GM18868 (cell line): Measurements from ENCODE around the gene CNTN2.

Experiments used
- ATAC-seq: cut with Tn5 transposase; IDR thresholded peaks from one replicate; pipeline ENCODE4 v1.9.1; 2021; ENCODE audit warnings: mild to moderate bottlenecking, moderate library complexity; ENCODE audit not compliant: unreplicated experiment

CNTN2 gene

DNA sequence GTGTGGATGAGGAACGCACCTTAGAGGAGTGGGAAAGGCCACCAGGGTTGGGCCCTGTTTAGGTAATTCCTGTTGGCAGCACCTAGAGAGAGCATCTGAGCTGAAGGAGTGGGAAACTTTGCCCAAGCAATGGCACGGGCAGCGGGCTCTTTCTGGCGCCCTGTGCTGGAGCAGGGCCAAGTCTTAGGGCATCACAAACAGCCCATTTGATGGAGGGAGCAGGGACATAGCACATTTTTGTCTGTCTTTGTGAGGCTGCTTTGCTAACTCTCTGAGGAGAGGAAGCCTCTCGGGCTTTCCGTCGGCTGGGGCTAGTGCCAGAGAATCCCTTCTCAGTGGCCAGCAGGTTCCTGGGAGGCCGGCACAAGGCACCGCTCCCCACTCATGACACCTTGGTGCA is 22.5 kb upstream of the CNTN2 start:
- no peak for ATAC-seq

DNA sequence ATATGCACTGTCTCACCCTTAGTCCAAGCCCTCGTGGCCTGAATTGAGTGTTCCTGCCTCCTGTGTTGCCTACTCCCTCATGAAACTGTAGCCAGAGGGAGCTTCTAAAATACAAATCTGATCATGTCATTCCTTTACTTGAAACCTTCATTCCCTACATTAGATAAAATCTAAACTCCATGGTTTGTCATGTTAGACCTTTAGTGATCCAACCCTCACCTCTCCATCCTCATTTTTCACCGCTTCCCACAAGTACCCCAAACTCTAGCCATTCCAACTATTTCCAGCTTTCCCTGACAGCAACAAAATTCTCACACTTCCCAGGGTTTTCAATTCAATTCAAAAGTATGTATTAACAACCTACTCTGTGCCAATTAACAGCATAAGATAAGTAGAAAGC is 18.3 kb upstream of the CNTN2 start:
- no peak for ATAC-seq

DNA sequence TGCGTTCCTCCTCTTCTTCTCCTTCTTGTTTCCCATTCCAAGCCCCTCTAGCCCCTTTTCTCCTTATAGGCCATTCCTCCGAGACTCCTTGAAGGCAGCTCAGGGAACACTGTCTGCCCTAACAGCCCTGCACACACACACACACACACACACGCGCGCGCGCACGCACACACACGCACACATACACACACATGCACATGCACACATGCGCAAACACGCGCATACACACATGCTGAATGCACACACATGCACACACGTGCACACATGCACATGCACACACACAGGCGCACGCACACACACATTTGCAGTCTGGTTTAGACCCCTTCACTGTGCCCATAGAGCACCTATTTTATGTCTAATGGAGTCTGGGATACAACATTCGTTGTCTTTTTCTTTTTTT is 17.8 kb upstream of the CNTN2 start:
- no peak for ATAC-seq

DNA sequence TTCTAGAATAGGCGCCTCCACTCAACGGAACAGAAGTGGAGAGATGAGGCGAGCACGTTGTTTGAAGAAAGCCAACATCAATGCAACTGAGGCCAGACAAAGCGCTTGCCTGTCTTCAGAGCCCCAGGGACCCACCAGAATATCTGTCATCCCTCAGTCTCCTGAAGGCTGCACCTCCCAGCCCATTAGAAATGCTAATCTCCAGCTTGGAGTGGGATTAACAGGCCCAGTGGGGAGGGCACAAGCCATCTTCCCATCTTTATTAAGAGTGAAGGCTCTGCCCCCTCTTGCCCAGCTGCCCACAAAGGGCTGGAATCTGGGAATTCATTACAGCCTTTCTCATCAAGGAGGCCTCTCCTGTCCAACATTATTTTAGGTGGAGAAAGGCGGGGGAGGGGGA is 16.8 kb upstream of the CNTN2 start:
- no peak for ATAC-seq

DNA sequence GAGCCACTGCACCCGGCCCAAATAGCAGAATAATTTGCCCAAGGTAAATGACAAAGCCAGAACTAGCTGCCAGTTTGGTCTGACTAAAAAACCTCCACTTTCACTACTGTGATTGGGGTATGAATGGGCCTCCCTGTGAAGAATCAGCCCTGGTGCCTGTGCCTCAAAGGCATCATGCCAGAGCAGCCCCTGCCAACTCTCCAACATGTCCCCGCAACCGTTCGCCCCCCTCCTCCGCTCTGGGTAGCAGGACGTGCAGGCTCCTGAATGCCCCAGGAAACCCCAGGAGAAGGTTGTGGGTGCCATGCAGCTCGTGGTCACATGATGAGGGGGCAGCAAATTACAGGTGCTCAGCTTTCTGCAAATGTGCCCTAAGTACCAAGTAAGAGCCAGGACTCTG is 14.6 kb upstream of the CNTN2 start:
- ATAC-seq = no peak

DNA sequence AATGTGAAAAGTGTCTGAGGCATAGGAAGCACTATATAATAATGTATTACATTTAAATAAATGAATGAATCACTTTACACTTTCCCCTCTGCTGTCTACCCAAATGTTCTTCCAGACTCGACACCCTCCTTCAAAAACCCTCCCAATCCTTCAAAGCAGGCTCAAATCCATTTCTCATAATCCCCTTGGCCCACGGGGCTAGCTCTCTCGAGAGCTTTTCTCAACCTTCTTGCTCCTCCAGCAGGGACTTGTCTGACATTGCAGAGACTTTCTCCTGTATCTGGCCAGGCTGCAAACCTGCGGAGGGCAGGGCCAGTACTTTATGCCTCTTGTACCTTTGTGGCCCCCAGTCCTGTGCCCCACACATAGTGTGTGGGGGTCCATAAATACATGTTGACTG is 14.1 kb upstream of the CNTN2 start:
- no peak for ATAC-seq

DNA sequence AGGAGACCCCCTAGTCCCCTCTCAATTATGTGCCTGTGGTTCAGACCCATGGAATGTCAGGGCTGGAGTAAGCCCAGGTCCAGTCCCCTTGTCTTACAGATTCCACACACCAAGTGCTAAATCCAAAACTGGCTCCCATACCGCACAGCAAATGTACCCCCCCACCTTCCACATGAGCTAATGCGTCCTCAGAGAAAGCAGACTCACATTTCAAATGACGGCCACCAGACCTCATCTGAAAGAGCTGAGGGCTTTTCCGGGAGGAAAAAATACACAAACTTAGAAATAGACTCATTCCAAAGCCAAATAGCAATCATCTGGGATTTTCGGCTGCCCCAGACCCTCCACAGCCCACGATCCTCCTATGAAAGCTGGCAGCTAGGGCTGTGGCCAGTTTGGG is 12.8 kb upstream of the CNTN2 start:
- ATAC-seq = no peak

DNA sequence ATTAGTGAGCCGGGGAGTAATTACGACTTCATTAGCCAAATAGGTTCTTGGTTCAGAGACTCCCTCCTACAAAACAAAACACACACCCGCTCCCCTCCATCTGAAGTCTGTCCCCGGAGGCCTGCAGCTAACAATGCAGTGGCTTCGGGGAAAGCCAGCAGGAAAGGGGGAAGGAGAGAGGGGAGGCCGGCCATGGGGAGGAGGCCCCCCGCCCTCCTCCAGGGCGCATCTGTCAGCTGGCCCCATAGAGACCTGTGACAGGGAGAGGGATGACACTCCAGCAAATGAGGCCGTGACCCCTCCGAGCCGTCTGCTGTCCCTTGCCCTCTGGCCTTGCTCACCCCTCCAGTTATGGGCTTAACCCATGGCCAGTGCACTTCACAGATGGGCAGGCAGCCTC is 12.1 kb upstream of the CNTN2 start:
- ATAC-seq = no peak

DNA sequence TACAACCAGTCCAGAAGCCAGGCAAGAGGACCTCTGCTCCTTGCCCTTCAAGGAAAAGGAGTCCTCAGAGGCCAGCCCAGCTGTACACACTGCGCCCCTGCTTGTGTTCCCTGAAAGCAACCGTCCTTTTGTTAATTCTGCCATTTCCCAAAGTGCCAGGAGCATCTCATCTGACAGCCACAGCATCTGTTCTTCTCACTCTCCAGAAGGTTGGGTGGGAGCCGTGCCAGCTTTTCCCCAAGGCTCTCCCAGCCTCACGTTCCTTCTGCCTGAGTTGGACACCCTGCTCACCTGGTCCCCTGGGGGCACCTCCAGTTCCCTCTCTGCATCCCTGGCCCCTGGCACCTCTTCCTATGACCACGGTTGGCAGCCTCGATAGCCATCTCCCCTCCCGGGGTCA is 10.5 kb upstream of the CNTN2 start:
- no peak for ATAC-seq

DNA sequence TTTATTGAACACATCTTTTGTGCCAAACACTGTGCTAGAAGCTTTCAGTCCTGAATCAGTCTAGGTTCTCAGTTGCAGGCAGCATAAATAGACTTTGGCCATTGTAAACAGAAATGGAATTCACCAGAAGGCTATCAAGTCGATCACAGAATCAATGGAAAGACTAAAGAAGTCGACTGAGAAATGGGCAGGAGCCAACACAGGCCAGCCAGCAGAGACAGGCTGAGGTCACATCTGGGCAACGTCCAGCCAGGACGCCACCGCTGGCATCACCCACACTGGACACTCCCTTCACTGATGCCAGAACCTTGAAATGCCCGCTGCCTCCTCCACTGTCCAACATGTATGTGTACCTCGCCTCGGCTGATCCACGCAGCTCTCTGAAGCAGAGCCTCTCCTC is 5.5 kb upstream of the CNTN2 start:
- no peak for ATAC-seq

DNA sequence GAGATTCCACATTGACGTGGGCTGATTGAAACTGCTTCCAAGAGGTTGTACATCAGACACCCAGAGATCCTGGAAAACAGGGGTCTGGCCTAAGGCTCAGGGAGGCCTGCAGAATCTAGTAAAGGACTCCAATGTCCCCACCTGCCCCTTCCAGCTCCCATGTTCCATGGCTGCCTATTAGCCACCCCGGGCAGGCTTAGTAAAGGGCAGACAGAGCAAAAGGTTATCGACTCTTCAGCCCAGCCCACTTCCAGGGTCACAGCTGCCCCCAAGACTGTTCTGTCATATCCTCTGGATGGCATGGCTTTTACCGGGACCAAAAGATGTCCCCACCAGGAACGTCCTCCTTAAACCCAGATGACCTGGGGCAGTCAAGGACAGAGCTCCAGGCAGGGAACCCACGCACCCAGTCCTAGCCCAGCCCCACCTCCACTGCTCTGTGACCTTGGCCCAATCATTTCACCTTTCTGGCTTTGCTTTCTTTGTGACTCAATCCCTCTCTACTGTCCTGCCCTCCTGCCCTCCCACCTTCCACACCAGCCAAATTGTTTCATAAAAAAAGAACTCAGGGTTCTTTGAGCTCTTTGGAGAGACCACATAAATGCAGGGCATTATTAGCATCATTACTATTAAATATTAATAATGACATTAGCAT is 4.8 kb upstream of the CNTN2 start:
- no peak for ATAC-seq

DNA sequence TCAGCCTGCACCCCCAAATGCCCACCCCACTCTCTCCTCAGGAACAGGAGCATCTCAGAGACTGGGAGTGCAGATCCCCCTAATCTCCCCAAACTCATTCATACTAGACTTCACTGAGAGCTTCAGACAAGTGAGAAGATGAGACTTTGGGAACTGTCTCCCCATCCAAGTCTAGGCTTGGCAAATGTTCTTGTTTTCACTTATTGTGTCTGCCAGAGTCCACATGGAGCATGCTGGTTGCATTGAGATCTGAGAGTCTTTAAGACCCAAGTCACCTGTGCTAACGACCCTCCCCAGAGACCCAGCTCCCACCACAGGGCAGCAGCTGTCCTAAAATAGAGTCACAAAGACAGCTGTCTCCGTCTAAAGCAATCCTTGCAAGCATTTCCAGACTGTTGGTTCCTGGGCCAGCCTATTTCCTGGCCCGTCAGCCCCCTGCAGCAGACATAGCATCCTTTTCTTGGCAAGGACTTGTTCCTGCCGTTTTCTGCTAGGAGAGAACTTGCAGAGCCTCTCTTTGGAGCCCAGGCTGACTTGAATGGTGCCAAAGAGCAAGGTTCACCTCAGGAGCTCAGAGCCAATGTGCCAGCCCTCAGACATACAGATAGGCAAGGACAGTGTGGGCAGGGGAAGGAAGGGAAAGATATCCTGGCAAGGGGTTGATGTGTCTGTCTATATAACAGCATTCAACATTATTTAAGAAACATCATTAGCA is 1.9 kb upstream of the CNTN2 start:
- ATAC-seq = no peak

DNA sequence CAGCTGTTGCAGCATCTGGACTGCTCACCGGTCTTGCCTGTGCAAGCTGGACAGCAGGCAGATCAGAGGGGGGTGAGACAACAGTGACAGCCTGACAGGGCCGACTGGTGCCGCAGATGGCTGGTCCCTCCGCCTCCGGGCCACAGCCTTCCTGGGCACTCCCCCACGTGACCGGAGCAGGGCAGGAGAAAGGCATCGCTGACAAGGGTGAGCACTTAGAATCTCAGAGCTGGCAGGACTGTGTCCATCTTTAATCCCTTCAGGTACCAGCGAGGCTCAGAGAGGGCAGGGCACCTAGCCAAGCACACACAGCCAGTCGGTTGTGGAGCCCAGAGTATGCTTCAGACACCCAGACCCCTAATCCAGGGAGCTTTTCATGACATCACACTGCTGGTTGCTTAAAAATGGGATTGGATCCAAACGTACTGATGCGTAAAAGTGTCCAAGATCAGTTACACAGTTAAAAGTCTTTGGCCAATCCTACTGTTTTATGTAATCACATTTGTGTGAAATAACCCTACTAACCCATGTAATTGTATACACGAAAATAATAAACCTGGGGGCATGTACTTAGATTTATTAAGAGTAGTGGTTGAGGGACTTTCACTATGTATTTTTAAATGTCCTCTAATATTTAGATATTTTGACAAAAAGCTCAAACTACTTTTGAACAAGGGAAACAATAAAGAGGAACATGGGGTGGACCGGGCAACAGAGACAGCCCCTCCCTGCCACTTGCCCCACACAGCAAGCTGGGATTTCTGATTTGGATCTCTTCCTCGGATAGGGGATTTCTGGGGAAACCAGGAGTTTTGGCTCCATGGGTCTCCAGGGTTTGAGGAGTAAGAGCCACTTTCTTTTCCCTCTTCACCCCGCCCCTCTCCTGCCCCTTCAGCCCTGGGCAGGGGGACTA is 758 bp upstream of the CNTN2 start:
- no peak for ATAC-seq

DNA sequence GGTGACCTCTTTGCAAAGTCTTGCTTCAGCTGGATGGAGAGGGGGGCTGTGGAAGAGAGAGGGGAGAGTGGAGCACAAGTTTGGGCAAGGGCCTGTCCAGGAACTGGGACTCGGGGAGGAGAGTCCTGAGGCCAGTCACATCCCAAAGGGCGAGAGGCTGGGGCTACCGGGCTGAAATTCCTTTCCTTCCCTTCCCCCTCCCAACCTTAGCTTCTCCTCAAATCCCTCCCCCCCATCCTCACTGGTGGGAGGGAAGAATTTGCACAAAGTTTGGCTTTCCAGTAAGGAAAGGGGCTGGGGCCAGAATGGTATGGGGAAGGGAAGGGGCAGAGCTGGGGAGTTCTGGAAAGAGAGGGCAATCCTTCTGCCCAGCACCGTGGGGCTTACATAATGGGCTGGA is 854 bp downstream of the CNTN2 start:
- no peak for ATAC-seq

DNA sequence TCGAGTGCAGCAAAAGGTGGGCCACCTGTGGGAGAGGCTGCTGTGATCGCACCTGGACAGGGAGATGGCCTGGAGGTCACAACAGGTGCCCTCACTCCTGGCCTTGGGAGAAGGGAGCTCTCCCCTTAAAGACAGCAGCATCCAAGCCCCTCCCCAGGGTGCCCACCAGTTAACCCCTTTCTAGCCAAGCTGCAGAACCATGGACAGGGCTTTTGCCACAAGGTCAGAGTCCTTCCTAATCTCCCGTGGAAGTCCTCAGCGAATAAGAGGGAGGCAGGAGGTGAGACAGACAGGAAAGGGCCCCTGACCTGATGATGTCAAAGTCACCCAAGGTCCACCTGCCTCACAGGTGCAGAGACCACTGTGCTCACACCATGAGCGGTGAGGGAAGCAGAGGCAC is 1.7 kb downstream of the CNTN2 start:
- no peak for ATAC-seq

DNA sequence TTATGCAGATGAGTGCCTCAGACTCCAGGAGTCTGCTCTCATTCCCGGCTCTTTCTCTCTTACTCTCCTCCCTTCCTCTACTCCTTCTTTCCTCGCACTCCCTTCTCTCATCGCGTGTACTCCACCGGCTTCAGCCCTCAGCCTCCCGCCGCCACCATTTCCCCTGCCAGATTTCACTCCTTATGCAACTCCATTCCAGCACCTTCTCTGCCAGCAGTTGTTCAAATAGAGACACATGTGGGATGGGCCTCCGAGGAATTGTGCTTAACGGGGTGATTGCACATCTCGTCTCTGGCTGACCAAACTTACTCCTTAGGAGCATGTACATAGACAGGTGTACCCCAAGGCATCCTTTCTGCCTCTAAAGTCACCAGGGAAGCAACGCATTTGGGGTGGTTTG is 2.1 kb downstream of the CNTN2 start:
- ATAC-seq = no peak

DNA sequence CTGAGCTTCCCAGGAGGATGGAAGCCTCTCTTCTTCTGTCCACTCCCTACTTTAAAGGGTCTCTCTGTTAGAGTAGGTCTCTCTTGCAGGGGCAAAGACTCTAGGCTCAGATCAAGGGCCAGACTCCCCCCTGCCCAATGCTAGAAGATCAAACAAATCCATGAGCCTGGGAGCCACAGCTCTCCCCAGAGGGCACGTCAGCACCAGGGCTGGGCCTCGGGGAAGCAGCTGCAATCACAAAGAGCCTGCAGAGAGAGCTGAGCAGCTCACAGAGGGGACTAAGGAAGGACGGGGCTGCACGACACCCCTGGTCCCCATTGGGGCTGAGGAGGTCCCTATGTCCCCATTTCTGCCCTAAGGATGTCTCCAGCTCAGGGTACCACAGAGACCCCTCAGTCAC is 3.9 kb downstream of the CNTN2 start:
- ATAC-seq = no peak

DNA sequence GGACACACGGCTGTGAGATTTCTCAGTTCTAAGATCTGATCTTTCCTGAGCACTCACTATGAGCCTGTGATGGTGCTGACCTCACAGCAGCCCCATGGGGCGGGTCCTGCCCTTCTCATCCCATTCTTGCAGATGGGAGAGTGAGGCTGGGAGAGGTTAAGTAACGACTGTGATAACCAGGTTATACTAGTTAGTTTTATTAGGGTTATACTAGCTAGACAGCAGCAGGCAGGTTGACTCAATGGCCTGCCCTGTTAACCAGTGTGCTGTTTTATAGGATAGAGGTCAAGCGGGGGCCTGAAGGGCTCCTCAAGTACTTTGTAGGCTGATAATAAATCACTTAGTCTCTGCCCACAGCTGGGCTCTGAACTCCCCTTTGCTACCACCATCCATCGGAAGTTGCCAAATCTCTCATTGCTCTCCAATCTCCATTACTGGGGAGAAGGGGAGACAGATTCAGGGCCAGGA is 4.8 kb downstream of the CNTN2 start:
- ATAC-seq = no peak

DNA sequence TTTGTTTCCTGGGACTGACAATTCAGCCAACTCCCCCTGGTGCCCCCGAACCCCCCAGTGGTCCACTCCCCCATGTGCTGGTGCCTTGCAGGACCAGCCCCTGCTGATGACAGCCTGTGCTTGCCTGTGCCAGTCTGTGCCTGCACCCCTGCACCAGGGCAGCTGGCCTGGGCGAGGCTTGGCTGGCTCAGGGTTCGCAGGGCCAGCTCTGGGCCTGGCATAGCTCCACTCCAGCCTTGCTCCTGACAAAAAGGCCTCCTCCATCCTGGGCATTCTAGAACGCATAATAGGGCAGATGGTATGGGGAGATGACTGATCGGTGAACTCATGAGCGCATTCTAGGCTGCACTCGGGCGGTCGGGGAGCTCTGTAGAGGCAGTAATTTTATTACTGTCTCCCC is 5.4 kb downstream of the CNTN2 start:
- no peak for ATAC-seq

DNA sequence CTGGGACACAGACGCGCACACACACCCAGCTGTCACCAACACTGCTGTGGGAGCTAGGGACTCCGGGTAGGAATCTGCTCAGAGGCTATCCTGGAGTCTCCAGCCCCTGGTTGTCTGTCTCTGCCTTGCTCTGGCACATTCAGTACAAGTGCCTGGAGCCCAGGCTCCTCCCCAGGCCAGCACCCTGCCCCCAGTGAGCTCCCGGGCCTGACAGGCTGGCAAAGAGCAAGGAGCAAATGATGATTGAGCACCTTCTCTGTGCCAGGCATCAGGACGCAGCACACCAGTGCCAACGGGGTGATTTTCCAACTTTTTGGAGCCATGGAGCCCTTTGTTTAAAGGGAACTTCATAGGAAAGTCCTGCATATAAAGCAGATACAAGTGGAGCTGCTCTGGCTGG is 6.5 kb downstream of the CNTN2 start:
- ATAC-seq = no peak

DNA sequence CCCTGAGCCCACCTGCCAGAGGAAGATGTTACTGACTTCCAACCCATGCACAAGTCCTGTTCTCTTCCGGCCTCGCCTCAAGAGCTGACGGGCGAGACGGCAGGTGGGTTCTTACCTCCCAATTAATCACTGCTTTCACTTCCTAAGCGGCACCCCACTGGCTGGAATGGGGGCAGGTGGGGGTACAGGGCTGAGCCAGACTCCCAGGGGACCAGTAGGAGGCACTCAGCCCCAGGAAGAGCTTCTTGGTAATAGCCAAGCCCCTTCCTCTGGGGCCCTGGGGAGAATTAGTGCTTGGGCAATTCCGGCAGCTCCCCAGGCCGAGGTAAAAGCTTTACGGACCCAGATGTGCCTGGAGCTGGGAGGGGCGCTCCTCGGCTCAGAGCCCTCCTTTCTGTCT is 9.7 kb downstream of the CNTN2 start:
- ATAC-seq = no peak

DNA sequence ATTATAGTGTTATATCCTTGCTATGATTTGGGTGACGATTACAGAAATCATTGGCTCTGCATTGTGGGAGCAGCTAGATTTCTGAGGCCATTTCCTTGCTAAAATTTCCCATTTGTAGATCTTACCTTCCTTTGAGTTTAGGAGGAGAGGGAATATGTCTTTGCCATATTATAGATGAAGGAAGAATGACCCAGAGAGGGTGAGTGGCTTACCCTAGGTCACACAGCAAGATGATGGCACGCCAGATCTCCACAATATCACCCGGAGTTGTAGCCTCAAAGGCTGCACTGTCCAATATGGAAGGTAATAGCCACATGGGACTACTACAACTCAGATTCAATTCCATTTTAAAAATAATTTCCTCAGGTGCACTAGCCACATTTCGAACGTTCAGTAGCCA is 10.3 kb downstream of the CNTN2 start:
- ATAC-seq = no peak
